Fibroblast of mammary gland (primary cell): ENCODE results near the gene RUNX1.

Experiments
- DNase-seq: peaks from one replicate; pipeline ENCODE4 v3.0.0-alpha.2; 2010; ENCODE audit warnings: low read depth
- H3K4me3 ChIP-seq: 2 replicates; pipeline ENCODE4 v1.5.1; 2011; ENCODE audit warnings: low read depth, mild to moderate bottlenecking, low read length, moderate library complexity; ENCODE audit not compliant: control insufficient read depth
- CTCF ChIP-seq: conservative IDR thresholded peaks from 2 replicates; pipeline ENCODE4 v1.5.1; 2011; ENCODE audit warnings: low read depth, low read length, inconsistent platforms; ENCODE audit not compliant: control insufficient read depth, insufficient read depth

The RUNX1 gene

DNA sequence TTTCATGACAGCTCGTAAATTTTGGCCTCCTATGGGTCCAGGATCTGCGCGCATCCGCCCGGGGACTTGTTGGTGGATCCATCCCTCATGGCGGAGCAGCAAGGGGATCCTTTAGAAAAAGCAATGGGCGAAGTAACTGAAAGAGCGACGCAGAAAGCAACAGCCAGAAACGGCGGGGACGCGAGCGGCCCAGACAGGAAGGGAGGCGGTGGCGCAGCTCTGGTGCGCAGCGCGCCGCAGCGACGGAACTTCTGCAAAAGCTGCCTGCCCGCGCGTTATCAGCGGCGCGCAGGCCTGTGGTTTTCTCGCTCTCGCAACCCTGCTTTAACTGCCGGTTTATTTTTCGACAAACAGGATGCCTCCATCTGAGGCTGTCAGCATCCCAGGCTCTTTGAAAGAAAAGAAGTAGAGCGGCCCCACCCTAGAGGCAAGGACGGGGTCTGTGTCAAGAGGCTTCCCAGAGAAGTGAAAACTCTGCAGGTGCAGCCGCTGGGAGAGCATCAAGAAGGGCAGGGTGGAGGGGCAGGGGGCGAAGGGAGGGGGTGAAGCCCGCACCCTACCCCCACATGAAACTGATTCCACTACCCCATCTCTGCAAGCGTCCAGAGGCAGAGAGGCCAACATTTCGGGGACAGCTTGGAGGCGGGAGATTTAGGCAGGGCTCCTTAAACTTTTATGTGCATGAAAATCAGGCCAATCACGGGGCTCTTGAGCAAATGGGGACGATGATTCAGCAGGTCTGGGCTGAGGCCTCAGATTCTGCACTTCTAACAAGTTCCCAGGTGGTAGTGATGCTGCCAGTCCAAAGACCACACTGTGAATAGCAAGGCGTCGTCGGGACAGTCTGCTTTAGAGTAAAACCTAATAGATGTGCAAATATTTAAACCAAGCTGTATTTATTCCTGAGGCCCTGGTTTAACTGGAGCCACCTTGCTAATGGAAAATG is 22.2 kb downstream of the RUNX1 start:
- DNase-seq, result no peak
- no peak overlapping the region for H3K4me3 ChIP-seq
- no peak for TF ChIP-seq CTCF

GRCh38 chr21:35026153-35026500 is 23.0 kb downstream of the RUNX1 start:
- no peak for TF ChIP-seq CTCF
- no peak overlapping the region for H3K4me3 ChIP-seq
- no peak for DNase-seq

DNA sequence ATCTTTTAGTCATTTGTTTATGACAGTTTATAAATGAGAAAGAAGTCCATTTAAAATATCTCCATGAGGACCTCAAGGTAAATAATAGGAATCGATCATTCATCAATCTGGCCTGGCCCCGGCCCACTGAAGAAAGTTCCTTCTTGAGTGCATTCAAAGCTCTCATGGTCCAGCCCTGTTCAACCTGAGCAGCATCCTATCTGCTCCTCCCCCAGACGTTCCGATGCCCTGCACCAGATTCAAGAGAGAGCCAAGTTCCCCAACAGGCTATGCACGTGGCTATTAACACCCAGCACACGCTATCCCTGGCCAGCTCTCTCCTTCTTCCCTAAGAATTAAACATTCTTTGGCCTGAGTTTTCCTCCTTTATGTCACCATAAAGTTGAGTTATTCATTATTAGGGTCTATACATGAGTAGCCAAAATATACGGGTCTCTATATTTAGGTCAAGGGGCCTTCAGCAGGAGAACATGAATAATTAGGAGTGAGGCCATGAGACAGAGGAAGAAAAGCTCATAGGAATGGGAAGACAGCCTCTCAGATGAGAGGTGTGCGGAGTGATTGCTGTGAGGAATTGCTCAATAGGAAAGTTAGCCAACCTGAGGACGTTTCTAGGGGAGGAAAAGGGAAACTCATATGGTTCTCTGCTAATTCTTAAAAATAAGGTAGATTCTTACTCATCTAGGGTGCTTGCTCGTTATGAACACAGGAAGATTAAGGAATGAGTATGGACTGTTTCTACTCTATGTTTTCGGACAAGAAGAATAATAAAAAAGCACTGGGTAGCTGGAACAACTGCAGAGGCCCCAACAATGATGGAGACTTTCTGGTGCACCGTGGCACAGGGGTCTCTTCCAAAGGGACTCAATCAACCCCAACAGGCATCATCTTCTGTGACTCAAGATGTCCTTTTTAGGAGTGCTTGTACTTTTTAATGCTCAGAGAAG is 23.6 kb downstream of the RUNX1 start:
- no peak overlapping the region for H3K4me3 ChIP-seq
- TF ChIP-seq CTCF, result no peak
- no peak for DNase-seq

DNA sequence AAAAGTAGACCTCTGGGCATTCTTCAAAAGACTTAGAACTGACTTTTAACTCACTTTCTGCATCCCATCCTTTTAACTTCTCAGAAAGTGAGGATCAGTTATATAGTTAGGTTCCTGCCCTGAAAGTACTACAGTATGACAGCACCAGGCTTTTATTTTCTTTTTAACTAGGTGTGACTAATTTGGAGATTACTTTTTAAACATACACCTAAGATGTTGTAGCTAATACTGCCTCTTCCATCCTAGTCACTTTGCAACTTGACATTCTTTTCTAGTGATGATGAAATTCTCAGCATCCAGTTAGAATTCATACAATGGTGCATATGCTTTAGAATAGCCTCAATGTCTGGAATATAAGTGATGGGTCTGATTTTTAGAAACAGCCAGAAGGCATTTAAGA is 24.6 kb downstream of the RUNX1 start:
- no peak overlapping the region for H3K4me3 ChIP-seq
- DNase-seq, result no peak
- no peak for TF ChIP-seq CTCF

GRCh38 chr21:35024071-35024420 is 25.1 kb downstream of the RUNX1 start:
- no peak for TF ChIP-seq CTCF
- DNase-seq, result no peak
- no peak overlapping the region for H3K4me3 ChIP-seq

GRCh38 chr21:35023396-35024070 is 25.6 kb downstream of the RUNX1 start:
- H3K4me3 ChIP-seq, result no peak overlapping the region
- no peak for DNase-seq
- TF ChIP-seq CTCF, result no peak
